ENCODE data around the gene NR3C1. TPM values are rescaled to one million over a fixed set of nuclear protein-coding genes. Genes with fewer than 3 reads are reported as not detected.

NR3C1 gene
- total RNA-seq, 4 donors from 2014 or later: 29.7 to 79.2 (median 38.9) TPM

DNA sequence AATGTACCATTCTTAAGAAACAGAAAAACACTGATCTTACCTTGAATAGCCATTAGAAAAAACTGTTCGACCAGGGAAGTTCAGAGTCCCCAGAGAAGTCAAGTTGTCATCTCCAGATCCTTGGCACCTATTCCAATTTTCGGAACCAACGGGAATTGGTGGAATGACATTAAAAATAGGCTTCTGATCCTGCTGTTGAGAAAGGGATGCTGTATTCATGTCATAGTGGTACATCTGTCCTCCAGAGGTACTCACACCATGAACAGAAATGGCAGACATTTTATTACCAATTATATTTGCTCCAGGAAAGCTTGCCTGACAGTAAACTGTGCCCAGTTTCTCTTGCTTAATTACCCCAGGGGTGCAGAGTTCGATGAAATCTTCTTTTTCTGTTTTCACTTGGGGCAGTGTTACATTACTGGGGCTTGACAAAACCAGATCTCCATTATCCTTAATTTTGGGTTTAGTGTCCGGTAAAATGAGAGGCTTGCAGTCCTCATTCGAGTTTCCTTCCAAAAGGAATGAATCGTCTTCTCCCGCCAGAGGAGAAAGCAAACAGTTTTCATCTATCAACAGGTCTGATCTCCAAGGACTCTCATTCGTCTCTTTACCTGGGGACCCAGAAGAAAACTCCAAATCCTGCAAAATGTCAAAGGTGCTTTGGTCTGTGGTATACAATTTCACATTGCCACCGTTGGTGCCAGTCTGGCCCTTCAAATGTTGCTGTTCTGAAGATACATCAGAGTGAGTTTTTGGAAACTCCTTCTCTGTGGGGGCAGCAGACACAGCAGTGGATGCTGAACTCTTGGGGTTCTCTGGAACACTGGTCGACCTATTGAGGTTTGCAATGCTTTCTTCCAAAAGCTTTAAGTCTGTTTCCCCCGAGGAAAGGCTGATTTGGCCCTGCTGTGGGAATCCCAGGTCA, 3.6 kb downstream of the NR3C1 start:
- Histone ChIP-seq H3K4me3 (peak overlapping the region; percentile 0 to 95 (median 36)), H3K4me1 (peaks cover 0 to 32% (median 6%) of the 10 kb centered on the region in 4 donors), H3K27me3 (no peaks in the 10 kb centered on the region), H3K9me3 (no peaks in the 10 kb centered on the region), H3K27ac (peak overlapping the region in 3 of 4 donors; percentile 1 to 40 (median 10)), H3K36me3 (peaks cover 0 to 6% (median 0%) of the 10 kb centered on the region in 3 donors)
- DNase-seq: no peak
- TF ChIP-seq CTCF (IDR thresholded peaks at IDR 0.05): no peak
- TF ChIP-seq POLR2A (IDR thresholded peaks at IDR 0.05): no peak

DNA sequence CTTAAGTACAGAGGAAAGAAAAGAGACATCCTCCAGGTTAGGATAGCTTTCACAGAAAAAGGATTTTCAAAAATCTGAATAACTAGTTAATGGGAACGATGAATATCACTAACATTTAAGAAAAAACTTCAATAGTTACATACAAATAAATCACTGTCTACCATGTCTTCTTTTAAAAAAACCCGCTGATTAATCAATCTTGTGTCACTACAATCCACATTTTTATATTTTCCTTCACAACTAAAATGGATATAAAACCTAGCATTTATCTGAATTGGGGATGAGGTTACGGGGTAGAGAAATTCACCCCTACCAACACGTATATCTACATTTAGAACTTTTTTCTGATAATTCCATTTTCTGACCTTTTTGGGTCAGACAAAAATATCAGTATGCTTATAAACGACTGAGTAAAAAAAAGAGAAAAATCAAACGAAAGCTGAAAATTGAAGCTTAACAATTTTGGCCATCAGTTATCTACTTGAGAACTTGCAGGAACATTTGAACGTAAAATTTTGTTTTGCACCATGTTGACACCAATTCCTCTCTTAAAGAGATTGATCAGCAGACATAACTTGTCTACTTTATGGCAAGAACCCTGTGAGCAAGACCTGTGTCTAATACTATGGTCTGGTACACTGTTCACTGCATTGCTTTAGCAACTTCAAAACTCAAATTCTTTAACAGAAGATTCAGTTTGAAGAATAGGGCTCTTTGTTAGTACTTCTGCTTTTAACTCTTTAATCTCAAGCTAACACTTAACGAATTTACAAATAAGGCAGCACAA, 4.8 kb downstream of the NR3C1 start:
- peaks cover 0 to 6% (median 0%) of the 10 kb centered on the region in 3 donors for H3K36me3 ChIP-seq
- TF ChIP-seq CTCF (IDR thresholded peaks at IDR 0.05) (no peak), POLR2A (IDR thresholded peaks at IDR 0.05) (no peak)
- H3K27me3 ChIP-seq: no peaks in the 10 kb centered on the region
- H3K4me3 ChIP-seq: peak overlapping the region in 3 of 4 donors; percentile 3 to 95 (median 70)
- H3K4me1 ChIP-seq: peaks cover 0 to 36% (median 10%) of the 10 kb centered on the region in 4 donors
- no peak overlapping the region for H3K27ac ChIP-seq
- no peaks in the 10 kb centered on the region for H3K9me3 ChIP-seq
- DNase-seq: no peak

DNA sequence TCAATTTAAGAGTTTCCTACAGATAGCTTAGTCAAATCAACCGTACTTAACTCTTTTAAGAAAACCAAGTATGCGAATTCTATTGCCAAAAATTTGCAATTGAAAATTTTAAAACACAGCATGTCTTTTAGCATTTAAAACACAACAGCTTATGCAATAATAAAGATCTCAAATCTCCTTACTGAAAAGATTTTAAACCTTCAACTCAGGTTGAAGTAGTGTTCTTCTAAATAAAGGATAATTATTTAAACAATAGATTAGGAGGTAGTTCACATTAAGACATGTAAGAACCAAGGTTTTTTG, 5.5 kb downstream of the NR3C1 start:
- no peak for DNase-seq

GRCh38 chr5:143397302-143398052, 6.0 kb downstream of the NR3C1 start:
- Histone ChIP-seq H3K4me3 (peak overlapping the region in 1 of 4 donors; percentile 95), H3K27me3 (no peaks in the 10 kb centered on the region), H3K4me1 (peaks cover 0 to 36% (median 12%) of the 10 kb centered on the region in 4 donors), H3K9me3 (no peaks in the 10 kb centered on the region), H3K27ac (no peak overlapping the region), H3K36me3 (peaks cover 0 to 6% (median 0%) of the 10 kb centered on the region in 3 donors)
- no peak for DNase-seq
- TF ChIP-seq CTCF (IDR thresholded peaks at IDR 0.05) (no peak), POLR2A (IDR thresholded peaks at IDR 0.05) (no peak)

More for the DNA sequence above, 5.5 kb downstream of the NR3C1 start:
- Histone ChIP-seq H3K9me3 (no peaks in the 10 kb centered on the region), H3K4me3 (peak overlapping the region in 1 of 4 donors; percentile 95), H3K4me1 (peaks cover 0 to 36% (median 11%) of the 10 kb centered on the region in 4 donors), H3K36me3 (peaks cover 0 to 6% (median 0%) of the 10 kb centered on the region in 3 donors), H3K27ac (no peak overlapping the region), H3K27me3 (no peaks in the 10 kb centered on the region)
- TF ChIP-seq POLR2A (IDR thresholded peaks at IDR 0.05) (no peak), CTCF (IDR thresholded peaks at IDR 0.05) (no peak)

DNA sequence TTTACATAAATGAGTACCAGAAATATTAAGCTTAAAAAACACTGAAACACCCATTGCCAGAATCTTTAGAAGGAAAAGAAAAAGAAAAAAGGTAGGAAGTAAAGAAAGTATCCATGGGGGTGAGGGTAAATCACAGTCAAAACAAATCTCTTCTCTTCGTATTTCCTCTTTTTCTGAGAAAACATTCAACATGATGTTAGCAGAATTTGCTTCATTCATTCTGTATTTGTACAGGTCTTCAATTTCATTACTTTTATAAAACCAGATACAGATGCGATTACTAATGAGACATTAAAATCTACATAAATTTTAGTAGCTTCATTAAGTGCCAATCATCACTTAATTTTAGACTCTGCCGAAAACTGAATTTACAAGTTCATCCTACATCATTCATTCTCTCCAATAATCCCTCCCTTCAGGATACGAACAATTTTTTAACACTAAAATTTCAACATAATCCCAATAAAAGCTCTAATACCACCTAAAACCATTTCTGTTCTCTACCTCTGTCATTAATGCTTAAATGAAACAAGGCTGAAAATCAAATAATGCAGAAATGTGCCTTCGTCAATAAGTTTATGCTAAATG, 7.0 kb downstream of the NR3C1 start:
- DNase-seq: no peak
- no peaks in the 10 kb centered on the region for H3K27me3 ChIP-seq
- H3K4me1 ChIP-seq: peaks cover 0 to 35% (median 12%) of the 10 kb centered on the region in 4 donors
- H3K36me3 ChIP-seq: peaks cover 0 to 6% (median 0%) of the 10 kb centered on the region in 3 donors
- no peak overlapping the region for H3K27ac ChIP-seq
- no peaks in the 10 kb centered on the region for H3K9me3 ChIP-seq
- TF ChIP-seq CTCF (IDR thresholded peaks at IDR 0.05): no peak
- TF ChIP-seq POLR2A (IDR thresholded peaks at IDR 0.05): no peak
- peak overlapping the region in 1 of 4 donors; percentile 95 for H3K4me3 ChIP-seq
